HuH-7.5 (cell line): Measurements from ENCODE around the gene FAAH2.
"Not testable (repeated sequence)": the region's sequence is repeated elsewhere in the genome, so short reads cannot be mapped to it uniquely, and the experiment has no call there.

Experiments used
- DNase-seq: peaks from one replicate; pipeline ENCODE4 v3.0.0; 2011; ENCODE audit warnings: low spot score

Gene FAAH2

GRCh38 chrX:57380026-57380796 lies 93.7 kb downstream of the FAAH2 start:
- DNase-seq: no peak

GRCh38 chrX:57394162-57394561 lies 107.7 kb downstream of the FAAH2 start:
- DNase-seq: not testable (repeated sequence)

GRCh38 chrX:57403191-57403590 lies 116.7 kb downstream of the FAAH2 start:
- not testable (repeated sequence) for DNase-seq

GRCh38 chrX:57406149-57406548 lies 119.6 kb downstream of the FAAH2 start:
- DNase-seq: no peak

DNA sequence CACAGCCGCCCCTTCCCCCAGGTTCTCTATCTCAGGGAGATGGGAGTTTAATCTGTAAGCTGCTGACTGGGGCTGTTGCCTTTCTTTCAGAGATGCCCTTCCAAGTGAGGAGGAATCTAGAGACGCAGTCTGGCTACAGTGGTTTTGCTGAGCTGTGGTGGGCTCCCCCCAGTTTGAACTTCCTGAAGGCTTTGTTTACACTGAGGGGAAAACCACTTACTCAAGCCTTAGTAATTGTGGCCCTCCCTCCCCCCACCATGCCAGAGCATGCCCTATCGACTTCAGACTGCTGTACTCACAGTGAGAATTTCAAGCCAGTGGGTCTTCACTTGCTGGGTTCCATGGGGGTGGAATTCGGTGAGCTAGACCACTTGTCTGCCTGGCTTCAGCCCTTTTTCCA lies 131.3 kb downstream of the FAAH2 start:
- no peak for DNase-seq

DNA sequence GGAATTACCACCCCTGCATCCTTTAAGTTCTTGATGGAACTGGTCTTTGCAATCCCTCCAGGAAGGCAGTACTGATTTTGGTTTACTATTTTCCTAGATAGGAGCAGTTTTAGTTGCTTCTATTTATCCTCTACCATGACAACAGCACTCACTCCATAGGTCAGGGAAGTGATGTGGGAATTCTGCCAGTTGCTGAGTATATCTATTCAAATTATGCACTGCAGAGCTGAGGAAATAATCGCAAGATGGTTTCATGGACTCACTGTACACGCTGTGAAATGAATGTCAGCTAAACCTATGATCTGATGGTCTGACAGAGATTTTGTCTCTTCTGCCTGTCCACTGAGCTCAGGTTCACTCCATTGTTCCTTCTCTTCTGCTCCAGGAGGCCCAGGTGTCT lies 135.8 kb downstream of the FAAH2 start:
- DNase-seq: no peak

DNA sequence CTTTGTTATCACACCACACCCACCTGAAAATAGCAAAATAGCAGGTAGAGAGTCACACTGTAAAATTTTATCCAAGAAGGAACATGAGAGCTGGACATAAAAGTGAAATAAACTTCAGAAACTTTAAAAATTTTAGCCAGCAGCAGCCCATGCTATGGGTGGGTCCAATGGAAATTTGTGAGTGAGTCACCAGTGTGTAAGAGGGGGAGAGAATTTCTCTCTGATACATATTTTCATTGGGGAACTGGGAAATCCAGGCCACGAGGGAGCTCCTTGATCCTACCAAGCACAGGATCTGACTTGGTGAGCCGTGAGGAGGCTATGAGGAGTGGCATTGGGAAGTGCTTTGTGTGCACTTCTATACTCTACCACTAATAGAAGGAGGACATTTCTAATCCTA lies 136.3 kb downstream of the FAAH2 start:
- no peak for DNase-seq

DNA sequence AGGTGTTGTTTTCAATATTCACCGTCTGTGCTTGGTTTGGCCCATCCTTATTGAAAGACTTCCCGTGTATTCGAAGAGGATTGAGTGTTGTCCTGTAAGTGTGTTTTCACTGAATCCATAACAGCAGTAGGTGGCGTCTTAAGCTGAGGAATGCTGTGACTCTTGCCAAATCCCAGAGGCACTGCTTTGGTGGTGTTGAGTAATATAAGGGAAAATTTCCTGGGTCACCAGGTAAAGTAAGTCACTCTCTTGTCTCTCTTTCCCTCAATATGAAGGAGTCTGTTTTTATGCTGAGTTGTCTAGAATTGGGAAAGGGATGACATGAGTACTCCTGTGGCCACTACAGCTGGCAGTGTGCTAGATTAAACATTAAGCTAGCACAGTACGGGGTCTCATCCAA lies 158.6 kb downstream of the FAAH2 start:
- DNase-seq: no peak

DNA sequence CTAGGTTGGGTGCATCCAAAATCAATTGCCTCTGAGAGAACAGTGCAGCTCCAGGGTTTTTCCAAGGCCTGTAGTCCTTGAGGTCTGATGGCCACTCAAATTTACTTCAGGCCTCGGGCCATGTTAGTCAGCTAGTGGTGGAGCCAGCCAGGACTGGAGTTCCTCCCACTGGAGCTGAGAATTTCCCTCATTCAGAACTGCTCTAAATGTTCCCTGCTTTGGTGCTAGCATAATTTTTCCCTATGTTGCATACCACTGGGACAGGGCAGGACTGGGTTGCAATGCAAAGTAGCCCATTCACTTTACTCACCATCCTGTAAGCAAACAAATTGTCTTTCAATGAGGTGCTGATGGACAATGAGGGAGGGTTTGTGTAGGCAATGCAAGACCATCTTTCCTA lies 159.3 kb downstream of the FAAH2 start:
- no peak for DNase-seq

GRCh38 chrX:57447856-57448255 lies 161.3 kb downstream of the FAAH2 start:
- DNase-seq: no peak

GRCh38 chrX:57451426-57452020 lies 165.0 kb downstream of the FAAH2 start:
- DNase-seq: peak; percentile 0

GRCh38 chrX:57453901-57454300 lies 167.4 kb downstream of the FAAH2 start:
- no peak for DNase-seq

GRCh38 chrX:57481514-57481913 lies 195.0 kb downstream of the FAAH2 start:
- DNase-seq: no peak

GRCh38 chrX:57516491-57516890 lies 230.0 kb downstream of the FAAH2 start:
- no peak for DNase-seq

DNA sequence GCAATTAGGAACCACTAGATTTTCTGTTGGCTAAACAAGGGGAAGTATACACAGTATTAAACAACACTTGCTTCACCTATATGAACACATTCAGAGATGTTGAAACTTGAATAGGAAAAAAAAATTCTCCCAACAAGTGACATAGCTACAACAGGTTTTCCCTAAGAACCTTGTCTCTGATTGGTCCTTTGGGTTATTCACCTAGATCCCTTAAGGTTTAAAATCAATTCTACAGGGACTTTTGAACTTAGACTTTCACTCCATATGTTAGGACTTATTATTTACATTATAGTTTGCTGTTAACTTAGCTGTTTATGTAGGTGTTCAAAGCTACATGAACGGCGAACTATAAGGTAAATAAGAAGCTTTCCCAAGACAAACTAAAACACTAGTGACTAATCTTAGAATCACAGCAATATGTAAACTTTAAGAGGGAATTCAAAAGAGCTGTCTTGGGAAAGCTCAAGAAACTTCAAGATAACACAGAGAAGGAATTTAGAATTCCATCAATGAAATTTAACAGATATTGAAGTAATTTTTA lies 233.1 kb downstream of the FAAH2 start:
- no peak for DNase-seq

- no peak for DNase-seq
Measured at GRCh38 chrX:57528670-57529255, 242.3 kb downstream of the FAAH2 start.
